GM10248 (cell line): Measurements from ENCODE around the gene PLVAP.
A peak's percentile ranks its signal among the peaks of the same experiment; 100 is the strongest.

Experiments
- CTCF ChIA-PET: fragments of 300-600 bp; sonication (Branson Sonifier 250); formaldehyde crosslinking; extraction: SDS; loops from one replicate; lab custom pipeline; 2021; ENCODE audit warnings: antibody characterized with exemption; lab: Yijun Ruan, JAX
- POLR2A ChIA-PET: fragments of 350-650 bp; sonication (Branson Sonifier 250); formaldehyde crosslinking; extraction: SDS; loops from one replicate; lab custom pipeline; 2020; ENCODE audit warnings: antibody characterized with exemption; lab: Yijun Ruan, JAX
- DNase-seq: peaks from one replicate; pipeline ENCODE4 v3.0.0; 2012; ENCODE audit errors: extremely low spot score
- CTCF ChIP-seq: IDR thresholded peaks from 2 replicates; pipeline ENCODE4 v1.5.1; 2012; ENCODE audit warnings: mild to moderate bottlenecking, low read depth; ENCODE audit errors: extremely low read depth, missing control alignments, control extremely low read depth

Gene PLVAP

GRCh38 chr19:17305216-17305516 is 72.0 kb downstream of the PLVAP start:
- POLR2A ChIA-PET, result interaction anchor here (0.6 kb wide), 1 partner anchor 801 kb away, joined by 3 read pairs; no protein-coding TSS in a partner anchor
- DNase-seq, result no peak
- CTCF ChIA-PET, result interaction anchor here (0.8 to 4.3 kb wide), 16 partner anchors 10 to 237 kb away, joined by 3 to 51 read pairs (median 4); partner anchors contain the start of gene ANO8
- TF ChIP-seq CTCF, result no peak

GRCh38 chr19:17304386-17305215 is 72.5 kb downstream of the PLVAP start:
- POLR2A ChIA-PET, result interaction anchor here (0.6 kb wide), 1 partner anchor 800 kb away, joined by 3 read pairs; no protein-coding TSS in a partner anchor
- CTCF ChIA-PET, result interaction anchor here (0.7 to 4.3 kb wide), 19 partner anchors 8 to 237 kb away, joined by 3 to 51 read pairs (median 4); partner anchors contain the start of genes ANO8 and BST2
- TF ChIP-seq CTCF, result no peak
- DNase-seq, result no peak

DNA sequence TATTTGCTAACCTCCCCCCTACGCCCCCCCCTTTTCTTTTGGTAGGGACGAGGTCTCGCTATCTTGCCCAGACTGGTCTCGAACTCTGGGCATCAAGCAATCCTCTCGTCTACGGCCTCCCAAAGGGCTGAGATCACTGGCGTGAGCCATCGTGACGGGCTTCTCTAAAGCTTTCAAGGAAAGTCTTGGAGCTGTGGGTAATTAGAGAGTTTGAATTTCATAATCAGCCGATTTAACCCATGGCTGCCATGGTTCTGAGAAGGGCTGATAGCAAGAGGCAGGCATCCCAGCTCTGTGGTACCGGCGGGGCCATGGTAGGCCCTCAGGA is 73.2 kb downstream of the PLVAP start:
- ChIA-PET POLR2A (no interaction called here), CTCF (interaction anchor here (0.6 to 4.3 kb wide), 11 partner anchors 9 to 102 kb away, joined by 3 to 51 read pairs (median 5); partner anchors contain the start of genes ANKLE1, ANO8 and BST2)
- no peak for DNase-seq
- TF ChIP-seq CTCF, result no peak

DNA sequence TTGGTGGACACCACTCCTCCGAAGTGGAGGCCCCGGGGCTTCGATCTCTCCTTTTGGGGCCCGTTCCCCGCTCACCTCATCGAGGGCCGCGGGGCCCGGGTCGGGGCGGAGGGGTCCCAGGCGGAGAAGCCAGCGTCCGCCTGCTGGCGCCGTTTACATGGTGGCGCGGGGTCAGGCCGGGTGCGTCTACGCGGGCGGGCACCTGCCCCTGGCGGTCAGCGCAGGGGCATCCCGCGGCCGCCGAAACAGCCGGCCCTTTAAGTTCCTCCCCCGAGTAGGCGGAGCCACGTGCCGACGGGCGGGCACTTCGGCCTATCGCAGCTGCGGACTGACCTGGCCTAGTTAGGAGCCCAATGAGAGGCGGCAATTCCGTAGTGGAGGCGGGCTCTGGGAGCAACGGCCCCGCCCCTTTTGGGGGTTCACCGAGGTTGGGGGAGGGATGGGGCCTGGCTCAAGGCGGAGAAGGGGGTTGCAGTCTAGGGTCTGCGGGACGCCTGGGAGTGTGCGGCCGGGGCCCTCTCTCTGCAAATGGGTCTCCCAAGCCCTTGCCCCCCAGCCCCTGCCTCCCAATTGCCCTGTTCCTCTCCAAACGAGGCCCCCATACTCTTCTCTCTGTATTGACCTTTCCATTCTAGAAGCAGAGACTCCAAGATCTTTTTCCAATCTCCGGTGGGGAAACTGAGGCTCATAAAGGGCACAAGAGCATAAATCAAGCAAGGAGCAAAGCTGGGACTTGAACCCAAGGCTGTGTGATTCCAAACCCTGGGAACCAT is 73.8 kb downstream of the PLVAP start, which contains the start of gene ABHD8:
Gene ABHD8 (minus strand): TSS at position 259 of the 773 bp plus-strand sequence. CDS start 1,809 bp downstream, outside the sequence.
- CTCF ChIA-PET, result interaction anchor here (0.6 to 4.3 kb wide), 8 partner anchors 10 to 102 kb away, joined by 3 to 51 read pairs (median 4); partner anchors contain the start of genes ANKLE1 and BST2
- peak; percentile 96 for DNase-seq
- POLR2A ChIA-PET, result no interaction called here
- TF ChIP-seq CTCF, result peak; percentile 38

DNA sequence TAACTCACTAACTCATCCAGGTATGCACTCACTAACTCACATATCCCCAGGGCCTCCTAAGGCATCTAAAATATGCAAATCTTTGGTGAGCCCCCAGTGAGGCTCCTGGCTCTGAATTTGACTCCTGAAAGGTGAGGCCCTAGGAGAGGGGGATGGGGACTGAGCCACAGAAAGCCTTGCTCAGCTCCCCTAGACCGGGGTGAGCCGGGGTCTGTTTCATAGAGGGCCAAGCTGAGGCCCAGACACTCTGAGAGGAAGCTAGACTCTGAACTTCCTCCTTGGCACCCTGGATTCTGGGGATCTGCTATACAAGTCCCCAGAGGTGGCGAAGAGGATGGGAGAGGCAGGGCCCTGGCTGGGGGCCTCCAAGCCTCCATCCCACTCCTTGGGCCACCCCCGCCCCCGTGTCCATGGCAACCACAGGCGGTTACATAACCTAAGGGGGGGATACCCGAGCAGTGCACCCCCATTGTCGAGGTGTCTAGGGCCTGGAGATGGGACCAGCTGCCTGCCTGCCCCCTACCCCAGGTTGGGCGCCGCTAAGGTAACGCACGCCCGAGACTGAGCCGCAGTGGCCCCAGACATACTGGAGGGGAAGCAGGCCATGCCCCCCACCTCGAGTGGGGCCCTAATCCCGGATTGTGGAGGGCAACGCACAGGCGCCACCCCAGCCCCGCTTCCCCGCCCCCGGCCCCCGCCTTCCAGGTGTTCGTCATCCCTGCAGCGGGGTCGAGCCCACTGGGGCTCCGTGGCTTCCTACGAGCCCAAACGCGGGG is 74.6 kb downstream of the PLVAP start:
- CTCF ChIA-PET, result interaction anchor here (1.4 to 4.3 kb wide), 3 partner anchors 9 to 83 kb away, joined by 5 to 51 read pairs (median 8); partner anchors contain the start of gene ANKLE1
- no peak for TF ChIP-seq CTCF
- DNase-seq, result no peak
- POLR2A ChIA-PET, result no interaction called here
